HG02763 (cell line): Measurements from ENCODE around the gene SELENOS.
"Not testable (repeated sequence)": the region's sequence is repeated elsewhere in the genome, so short reads cannot be mapped to it uniquely, and the experiment has no call there.

Source experiments
- ATAC-seq: cut with Tn5 transposase; IDR thresholded peaks from one replicate; pipeline ENCODE4 v1.9.1; 2021; ENCODE audit warnings: mild to moderate bottlenecking, moderate library complexity; ENCODE audit not compliant: unreplicated experiment

The SELENOS gene

GRCh38 chr15:101310161-101310480, 32.8 kb upstream of the SELENOS start:
- ATAC-seq: no peak

DNA sequence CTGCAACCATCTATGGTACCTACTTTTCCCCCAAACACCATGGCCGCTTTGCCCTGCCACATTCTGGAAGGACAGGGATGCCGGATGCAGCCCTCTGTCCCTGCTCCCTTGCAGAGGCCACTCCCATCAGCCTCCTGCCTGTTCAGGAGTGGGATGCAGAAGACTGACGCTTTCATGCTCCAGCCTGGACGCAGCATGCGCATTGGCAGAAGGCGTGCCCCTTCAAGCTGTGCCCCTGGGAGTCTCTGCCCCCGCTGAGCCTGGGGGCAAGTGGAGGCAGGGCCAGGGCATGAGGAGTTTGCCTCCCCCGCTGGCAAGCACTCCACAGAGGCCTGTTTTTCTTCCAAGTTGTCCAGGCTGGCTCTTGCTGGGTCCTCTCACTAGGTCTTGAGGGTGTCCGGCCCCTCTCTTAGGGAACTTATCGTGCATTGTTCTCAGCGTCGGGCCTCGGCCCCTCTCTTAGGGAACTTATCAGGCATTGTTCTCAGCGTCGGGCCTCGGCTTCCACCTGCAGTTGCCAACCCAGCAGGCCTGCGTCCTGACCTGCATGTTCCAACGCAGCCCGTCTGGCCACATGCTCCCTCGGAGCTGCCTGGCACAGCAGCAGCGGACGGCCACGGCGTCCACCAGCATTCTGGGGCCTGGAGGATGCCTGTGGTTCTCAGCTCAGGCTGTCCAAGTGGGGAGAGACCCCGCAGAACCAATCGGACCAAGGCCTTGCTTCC, 32.3 kb upstream of the SELENOS start:
- no peak for ATAC-seq

DNA sequence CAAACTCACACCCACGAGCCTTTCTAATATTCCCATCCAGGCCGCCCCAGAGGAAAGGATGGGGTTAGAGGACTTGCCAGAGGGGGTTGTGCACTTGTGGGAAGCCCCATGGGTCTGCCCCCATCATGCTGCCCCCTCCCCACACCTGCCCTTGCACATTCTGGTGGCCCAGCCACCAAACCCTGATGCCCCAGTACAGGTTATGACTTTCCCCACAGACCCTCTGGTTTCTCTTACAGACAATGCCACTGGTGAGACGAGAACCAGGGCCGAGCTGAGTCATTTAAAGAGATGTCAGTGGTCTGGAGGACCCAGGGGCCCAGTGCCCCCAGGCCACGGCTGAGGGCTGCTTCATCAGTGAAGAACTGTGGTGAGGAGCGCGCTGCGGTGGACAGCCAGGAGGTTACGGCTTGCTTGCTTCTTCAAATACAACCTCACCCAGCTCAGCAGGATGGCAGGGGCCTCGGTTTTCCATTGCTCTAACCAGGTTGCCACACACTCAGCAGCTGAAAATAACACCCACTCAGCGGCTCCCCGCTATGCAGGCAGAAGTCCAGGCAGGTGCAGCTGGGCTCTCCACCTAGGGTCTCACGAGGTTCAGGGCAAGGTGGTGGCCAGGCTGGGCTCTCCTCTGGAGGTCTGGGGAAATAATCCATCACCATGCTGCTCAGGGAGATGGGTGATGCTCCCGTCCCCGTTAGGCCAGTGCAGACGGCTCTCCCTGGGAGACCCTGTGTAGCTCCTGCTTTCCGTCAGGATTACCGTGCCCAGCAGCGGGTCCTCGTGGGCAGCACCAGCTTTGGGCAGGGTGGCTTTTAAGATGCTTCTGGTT, 31.5 kb upstream of the SELENOS start:
- no peak for ATAC-seq

- no peak for ATAC-seq
These were observed 30.8 kb upstream of the SELENOS start for GRCh38 chr15:101307897-101308603.

GRCh38 chr15:101307048-101307896, 30.0 kb upstream of the SELENOS start:
- ATAC-seq: no peak

GRCh38 chr15:101306341-101307047, 29.2 kb upstream of the SELENOS start:
- ATAC-seq: no peak

DNA sequence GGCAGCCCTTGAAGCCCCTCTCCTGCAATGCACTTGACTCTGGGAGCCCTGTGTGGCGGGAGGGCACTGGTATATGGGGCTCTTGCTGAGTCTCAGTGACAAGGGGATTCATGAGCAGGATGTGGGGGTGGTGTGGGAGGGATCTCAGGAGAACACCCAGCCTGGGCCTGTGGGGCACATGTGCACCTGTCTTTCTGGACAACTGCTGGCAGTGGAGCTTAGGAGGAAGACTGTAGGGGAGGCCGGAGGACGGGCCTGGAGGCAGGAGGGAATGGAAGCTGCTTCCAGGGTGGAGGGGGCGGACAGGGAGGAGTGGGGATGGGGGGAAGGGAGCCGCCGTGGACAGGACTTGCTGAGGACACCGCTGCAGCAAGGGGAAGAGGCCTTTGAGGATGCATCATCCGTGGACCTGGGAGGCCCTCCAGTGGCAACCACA, 28.6 kb upstream of the SELENOS start:
- ATAC-seq: no peak

DNA sequence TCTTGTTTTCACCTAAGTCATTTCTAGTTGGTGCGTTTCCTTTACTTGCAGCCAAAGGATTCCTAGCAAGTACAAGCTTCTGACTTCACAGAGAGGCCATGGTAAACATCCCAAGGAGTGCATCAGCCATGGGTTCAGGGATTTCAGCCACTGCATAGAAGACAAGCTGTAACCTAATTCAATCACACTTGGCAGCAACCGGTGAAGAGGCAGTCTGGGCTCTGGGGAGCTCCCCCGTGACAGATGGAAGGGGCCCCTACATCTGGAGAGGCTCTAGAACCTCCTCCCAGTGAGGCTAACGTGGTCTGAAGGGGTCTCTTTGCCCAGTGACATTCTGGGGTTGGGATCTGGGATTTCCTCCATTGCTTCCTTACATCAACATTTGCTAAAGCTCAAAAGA, 26.1 kb upstream of the SELENOS start:
- no peak for ATAC-seq

DNA sequence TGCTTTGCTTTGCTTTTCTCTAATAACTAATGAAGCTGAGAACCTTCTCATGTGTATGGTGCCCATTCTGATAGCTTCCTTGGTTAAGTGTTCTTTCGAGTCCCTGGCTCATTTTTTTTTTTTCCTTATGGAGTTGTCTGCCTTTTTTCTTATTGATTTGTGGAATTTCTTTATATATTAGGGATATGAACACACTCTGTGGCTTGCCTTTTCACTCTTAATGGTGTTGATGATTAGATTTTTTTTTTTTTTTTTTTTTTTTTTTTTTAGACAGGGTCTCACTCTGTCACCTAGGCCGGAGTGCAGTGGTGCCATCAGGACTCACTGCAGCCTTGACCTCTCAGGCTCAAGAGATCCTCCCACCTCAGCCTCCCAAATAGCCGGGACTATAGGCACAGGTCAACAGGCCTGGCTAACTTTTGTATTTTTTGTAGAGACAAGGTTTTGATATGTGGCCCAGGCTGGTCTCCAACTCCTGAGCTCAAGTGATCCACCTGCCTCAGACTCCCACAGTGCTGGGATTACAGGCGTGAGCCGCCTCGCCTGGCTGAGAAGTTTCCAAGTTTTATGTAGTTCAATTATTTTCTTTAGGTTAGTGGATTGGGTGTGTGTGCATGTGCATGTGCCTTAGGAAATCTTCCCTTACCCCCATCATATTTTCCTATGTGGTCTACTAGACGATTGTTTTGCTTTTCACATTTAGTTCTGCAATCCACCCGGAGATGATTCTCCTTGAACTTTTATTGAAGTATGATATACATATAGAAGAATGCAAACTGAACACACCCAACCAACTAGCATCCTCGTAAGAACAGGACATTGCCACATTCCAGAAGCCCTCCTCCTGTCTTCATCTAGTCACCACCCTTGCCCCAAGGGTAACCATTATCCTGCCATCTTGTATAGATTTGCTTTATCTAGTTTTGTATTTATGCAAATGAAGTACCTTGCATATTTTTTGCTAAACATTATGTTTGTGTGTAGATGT, 19.4 kb upstream of the SELENOS start:
- no peak for ATAC-seq

GRCh38 chr15:101295607-101296161, 18.4 kb upstream of the SELENOS start:
- no peak for ATAC-seq

DNA sequence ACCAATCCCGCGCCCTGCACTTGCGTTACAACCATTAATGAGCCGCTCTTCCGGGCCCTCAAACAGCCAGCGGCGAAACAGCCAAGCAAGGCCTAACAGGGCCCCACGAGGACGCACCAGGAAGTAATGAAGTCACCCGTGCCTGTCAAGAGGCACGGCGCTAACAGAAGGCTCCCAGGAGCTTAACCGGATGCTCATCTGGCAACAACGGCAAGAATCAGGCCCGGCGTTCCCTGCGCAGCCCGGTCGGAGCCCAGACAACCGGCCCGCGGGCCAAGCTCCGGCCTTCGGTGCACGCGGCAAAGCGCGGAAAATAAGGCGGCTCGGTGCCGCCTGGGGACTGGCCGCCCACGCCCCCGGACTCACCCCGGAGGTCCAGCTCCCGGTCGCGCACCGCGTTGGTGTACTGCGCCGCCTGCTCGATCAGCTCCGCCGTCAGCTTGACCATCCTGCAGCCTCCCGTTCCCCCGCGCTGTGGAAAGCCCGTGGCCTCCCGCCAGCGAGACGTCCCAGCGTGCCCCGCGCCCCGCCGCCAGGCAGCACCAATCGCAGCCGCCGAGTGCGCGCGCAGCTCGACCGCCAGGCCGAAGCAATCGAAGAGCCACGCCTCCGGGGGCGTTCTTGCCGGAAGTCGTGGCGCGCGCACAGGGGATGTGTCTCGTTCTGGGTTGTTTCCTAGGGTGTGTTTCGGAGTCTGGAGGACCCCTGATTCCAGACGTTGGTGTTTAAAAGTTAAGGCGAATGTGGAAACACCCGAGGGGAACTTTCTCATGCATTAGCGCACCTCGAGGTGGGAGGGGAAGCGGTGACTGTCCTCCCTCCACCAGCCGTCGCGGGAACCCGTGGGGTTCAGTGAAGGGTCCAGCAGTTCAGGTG, 17.7 kb upstream of the SELENOS start, which contains the start of gene SNRPA1:
SNRPA1 (minus strand) TSS at position 518 of the 876 bp plus-strand sequence; CDS start at position 448, 70 bp downstream.
- ATAC-seq: peak; percentile 79

GRCh38 chr15:101293122-101293521, 15.8 kb upstream of the SELENOS start:
- ATAC-seq: no peak

- ATAC-seq: no peak
These were observed 11.7 kb upstream of the SELENOS start for GRCh38 chr15:101288905-101289513.

GRCh38 chr15:101287342-101287741, 10.1 kb upstream of the SELENOS start:
- ATAC-seq: not testable (repeated sequence)

GRCh38 chr15:101286471-101287114, 9.3 kb upstream of the SELENOS start:
- no peak for ATAC-seq

DNA sequence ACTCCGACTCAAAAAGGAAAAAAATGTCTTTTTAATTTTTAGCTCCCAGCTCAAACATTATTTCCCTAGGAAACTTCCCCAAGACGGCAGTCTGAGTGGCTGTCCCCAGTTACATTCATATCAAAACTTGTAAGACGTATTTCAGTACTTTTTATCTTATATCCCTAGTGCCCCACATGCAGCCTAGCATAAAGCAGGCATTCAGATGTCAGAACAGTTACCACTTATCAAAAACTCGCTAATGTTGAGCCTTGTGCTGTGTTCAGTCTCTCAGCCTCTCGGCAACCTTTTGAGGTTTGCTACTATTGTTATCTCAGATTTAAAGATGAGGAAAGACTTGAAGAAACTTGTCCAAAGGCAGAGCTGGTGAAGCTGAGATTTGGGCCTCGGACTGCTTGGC, 6.6 kb upstream of the SELENOS start:
- no peak for ATAC-seq

GRCh38 chr15:101280007-101280406, 2.7 kb upstream of the SELENOS start:
- ATAC-seq: no peak
